LNCaP clone FGC (cell line): ENCODE results near the gene CXXC5.
"Not testable (repeated sequence)": the region's sequence is repeated elsewhere in the genome, so short reads cannot be mapped to it uniquely, and the experiment has no call there.

Source experiments
- DNase-seq: peaks from one replicate; pipeline ENCODE4 v3.0.0-alpha.2; 2011; ENCODE audit warnings: low read depth
- H3K4me3 ChIP-seq: 2 replicates; pipeline ENCODE4 v1.5.1; 2011; ENCODE audit warnings: mild to moderate bottlenecking, low read depth, low read length, control low read depth
- CTCF ChIP-seq: IDR thresholded peaks from 2 replicates; pipeline ENCODE4 v1.5.1; 2012; ENCODE audit warnings: mild to moderate bottlenecking; ENCODE audit not compliant: control insufficient read depth, insufficient read depth; ENCODE audit errors: extremely low read depth

The CXXC5 gene

GRCh38 chr5:139717221-139717620 lies 69.1 kb downstream of the CXXC5 start:
- H3K4me3 ChIP-seq = no peak overlapping the region
- TF ChIP-seq CTCF = no peak
- DNase-seq = no peak

- not testable (repeated sequence) for DNase-seq, H3K4me3 ChIP-seq
These were observed 70.3 kb downstream of the CXXC5 start for GRCh38 chr5:139718403-139718802.

- not testable (repeated sequence) for DNase-seq, H3K4me3 ChIP-seq
These were observed 71.8 kb downstream of the CXXC5 start for GRCh38 chr5:139719970-139720369.

- DNase-seq = no peak
- TF ChIP-seq CTCF = no peak
- no peak overlapping the region for H3K4me3 ChIP-seq
These were observed 75.9 kb downstream of the CXXC5 start for GRCh38 chr5:139723986-139724587.

DNA sequence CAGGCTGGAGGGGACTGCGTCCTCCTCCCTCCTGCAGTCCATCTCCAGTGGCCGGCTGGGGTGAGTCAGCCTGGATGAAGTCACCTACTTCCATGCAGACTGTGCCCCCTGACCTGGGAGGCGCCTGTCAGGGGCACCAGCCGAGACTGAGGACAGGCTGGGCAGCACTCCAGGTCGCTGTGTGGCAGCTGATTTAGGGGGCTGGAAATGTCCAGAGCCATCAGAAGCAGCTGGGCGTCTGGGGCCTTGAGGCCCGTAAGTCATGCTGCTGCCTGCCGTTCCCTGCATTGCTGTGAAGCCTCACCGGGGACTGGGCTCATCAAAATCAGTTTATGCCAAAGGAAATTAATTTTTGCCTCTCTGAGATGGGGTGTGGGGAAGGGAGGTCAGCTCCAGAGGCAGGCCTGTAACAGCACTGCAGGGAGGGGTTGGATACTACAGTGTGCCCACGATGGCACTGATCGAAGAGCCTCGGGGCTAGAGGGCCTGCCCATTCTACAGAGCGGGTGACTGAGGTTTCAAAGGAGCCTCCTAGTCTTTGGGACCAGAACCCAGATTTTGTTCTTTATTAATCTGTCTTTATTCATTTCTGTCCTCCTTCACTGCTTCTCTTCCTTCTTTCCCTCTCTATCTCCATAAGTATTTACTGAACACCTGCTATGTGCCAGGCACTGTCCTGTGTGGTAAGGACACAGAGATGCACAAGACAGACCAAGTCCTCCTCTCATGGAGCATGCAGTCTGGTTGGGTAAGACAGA lies 77.1 kb downstream of the CXXC5 start:
- DNase-seq = no peak
- H3K4me3 ChIP-seq = no peak overlapping the region
- TF ChIP-seq CTCF = no peak

DNA sequence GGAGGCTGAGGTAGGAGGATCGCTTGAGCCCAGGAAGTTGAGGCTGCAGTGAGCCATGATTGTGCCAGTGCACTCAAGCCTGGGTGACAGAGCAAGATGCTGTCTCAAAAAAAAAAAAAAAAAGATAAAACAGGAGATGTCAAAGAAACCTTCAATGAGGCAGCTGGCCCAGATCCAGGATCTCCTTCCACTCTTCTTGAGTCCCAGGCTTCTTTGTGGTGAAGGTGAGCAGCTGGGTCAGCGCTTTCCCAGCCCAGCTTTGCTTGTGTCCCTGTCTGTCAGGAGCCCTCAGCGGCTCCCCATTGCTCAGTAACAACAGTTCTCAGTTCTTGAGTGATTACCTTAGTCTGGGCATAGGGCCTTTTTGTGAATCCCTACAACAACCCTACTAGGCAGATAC lies 78.1 kb downstream of the CXXC5 start:
- DNase-seq = no peak
- no peak for TF ChIP-seq CTCF
- H3K4me3 ChIP-seq = no peak overlapping the region

GRCh38 chr5:139727615-139728014 lies 79.5 kb downstream of the CXXC5 start:
- not testable (repeated sequence) for H3K4me3 ChIP-seq, DNase-seq

DNA sequence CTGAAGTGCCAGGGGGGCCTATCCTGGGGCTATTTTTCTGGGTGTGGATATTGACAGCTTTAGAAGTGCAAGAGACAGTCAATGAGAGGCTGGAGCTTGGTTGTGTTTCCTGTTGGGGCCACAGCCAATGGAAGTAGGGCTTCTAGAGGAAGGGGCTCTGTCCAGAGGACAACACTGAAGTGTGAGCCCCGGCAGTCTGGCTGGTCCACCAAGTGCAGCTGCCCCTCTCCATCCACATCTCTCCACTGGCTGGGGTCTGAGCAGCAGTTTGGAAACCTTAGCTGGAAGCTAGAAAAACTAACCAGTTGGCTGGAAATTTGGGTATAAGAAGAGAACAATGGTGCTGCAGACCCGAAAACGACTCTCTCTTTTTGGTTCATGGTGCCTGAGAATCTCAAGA lies 83.1 kb downstream of the CXXC5 start:
- no peak overlapping the region for H3K4me3 ChIP-seq
- no peak for TF ChIP-seq CTCF
- DNase-seq = no peak
